HG03442 (cell line): Measurements from ENCODE around the gene MOV10L1.

Experiments
- ATAC-seq: cut with Tn5 transposase; IDR thresholded peaks from one replicate; pipeline ENCODE4 v1.9.1; 2021; ENCODE audit warnings: mild to moderate bottlenecking, moderate library complexity; ENCODE audit not compliant: unreplicated experiment

MOV10L1 gene

GRCh38 chr22:50184902-50185374 lies 95.1 kb downstream of the MOV10L1 start:
- ATAC-seq = no peak

GRCh38 chr22:50185375-50186087 lies 95.7 kb downstream of the MOV10L1 start, which contains the start of gene TRABD:
TRABD (plus strand) TSS chr22:50185913; CDS start chr22:50193061, 7,148 bp downstream.
- peak; percentile 33 for ATAC-seq

GRCh38 chr22:50186181-50186714 lies 96.4 kb downstream of the MOV10L1 start:
- ATAC-seq = no peak

- ATAC-seq = no peak
Observed at GRCh38 chr22:50186761-50187523, 97.1 kb downstream of the MOV10L1 start.

GRCh38 chr22:50188356-50188755 lies 98.5 kb downstream of the MOV10L1 start:
- no peak for ATAC-seq

- no peak for ATAC-seq
Observed at GRCh38 chr22:50189184-50189848, 99.5 kb downstream of the MOV10L1 start.

- no peak for ATAC-seq
Observed at GRCh38 chr22:50189849-50190181, 100.0 kb downstream of the MOV10L1 start.

GRCh38 chr22:50190182-50190940 lies 100.6 kb downstream of the MOV10L1 start:
- ATAC-seq = peak; percentile 40

GRCh38 chr22:50190941-50191741 lies 101.3 kb downstream of the MOV10L1 start:
- ATAC-seq = no peak

- ATAC-seq = no peak
Observed at GRCh38 chr22:50192436-50193204, 102.8 kb downstream of the MOV10L1 start.

GRCh38 chr22:50193621-50194020 lies 103.8 kb downstream of the MOV10L1 start:
- ATAC-seq = no peak

- no peak for ATAC-seq
Observed at GRCh38 chr22:50194037-50194805, 104.4 kb downstream of the MOV10L1 start.

- ATAC-seq = no peak
Observed at GRCh38 chr22:50196256-50196655, 106.5 kb downstream of the MOV10L1 start.

GRCh38 chr22:50197000-50197800 lies 107.4 kb downstream of the MOV10L1 start:
- ATAC-seq = no peak

- ATAC-seq = no peak
Observed at GRCh38 chr22:50197856-50198623, 108.2 kb downstream of the MOV10L1 start.

GRCh38 chr22:50198624-50199017 lies 108.8 kb downstream of the MOV10L1 start:
- no peak for ATAC-seq

GRCh38 chr22:50199251-50199721 lies 109.5 kb downstream of the MOV10L1 start:
- ATAC-seq = no peak
